Tibial nerve (tissue), 3 donors: Measurements from ENCODE around the gene CHKA.

Experiments
- POLR2A ChIP-seq, 2 donors: fragments of 450-650 bp; IDR thresholded peaks; one replicate each; pipeline ENCODE4 v1.6.1; 2017; ENCODE audit warnings: antibody characterized with exemption in 2 of 2, mild to moderate bottlenecking in 2 of 2, moderate library complexity in 2 of 2
- TF ChIP-seq, protein P1 (sequence below), 5 experiments: fragments of 200-600 bp in 3 of 5; fragments of 450-650 bp in 2 of 5; sonication (generic) in 3 of 5; IDR thresholded peaks; one replicate each; pipeline ENCODE4 v1.5.1; 2016 to 2019; ENCODE audit warnings: antibody characterized with exemption in 5 of 5, mild to moderate bottlenecking in 3 of 5, moderate library complexity in 2 of 5

DNA sequence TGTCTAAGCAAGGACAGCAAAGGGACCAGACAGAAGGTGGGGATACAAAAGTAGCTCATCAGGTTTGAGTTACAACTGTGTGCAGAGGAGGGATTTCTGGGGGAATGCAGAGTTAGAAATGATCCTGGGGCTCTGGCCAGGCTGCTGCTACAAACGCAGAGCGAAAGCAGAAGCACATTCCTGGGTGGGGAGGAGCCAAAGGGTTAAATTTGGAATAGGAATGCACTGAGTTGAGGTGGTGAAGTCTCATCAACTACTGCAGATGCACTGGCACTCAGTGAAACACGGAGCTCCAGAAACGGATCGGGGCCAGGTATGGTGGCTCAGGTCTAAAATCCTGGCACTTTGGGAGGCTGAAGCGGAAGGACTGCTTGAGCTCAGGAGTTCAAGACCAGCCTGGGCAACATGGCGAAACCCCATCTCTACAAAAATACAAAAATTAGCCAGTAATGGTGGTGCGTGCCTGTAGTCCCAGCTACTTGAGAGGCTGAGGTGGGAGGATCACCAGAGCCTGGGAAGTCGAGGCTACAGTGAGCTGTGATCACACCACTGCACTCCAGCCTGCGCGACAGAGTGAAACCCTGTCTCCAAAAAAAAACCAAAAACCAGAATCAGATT, 3.2 kb downstream of the CHKA start:
- TF ChIP-seq, protein P1, sequence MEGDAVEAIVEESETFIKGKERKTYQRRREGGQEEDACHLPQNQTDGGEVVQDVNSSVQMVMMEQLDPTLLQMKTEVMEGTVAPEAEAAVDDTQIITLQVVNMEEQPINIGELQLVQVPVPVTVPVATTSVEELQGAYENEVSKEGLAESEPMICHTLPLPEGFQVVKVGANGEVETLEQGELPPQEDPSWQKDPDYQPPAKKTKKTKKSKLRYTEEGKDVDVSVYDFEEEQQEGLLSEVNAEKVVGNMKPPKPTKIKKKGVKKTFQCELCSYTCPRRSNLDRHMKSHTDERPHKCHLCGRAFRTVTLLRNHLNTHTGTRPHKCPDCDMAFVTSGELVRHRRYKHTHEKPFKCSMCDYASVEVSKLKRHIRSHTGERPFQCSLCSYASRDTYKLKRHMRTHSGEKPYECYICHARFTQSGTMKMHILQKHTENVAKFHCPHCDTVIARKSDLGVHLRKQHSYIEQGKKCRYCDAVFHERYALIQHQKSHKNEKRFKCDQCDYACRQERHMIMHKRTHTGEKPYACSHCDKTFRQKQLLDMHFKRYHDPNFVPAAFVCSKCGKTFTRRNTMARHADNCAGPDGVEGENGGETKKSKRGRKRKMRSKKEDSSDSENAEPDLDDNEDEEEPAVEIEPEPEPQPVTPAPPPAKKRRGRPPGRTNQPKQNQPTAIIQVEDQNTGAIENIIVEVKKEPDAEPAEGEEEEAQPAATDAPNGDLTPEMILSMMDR (IDR thresholded peaks at IDR 0.05): no peak
- TF ChIP-seq POLR2A (IDR thresholded peaks at IDR 0.05): no peak
